HL-60/S4 (cell line): ENCODE results near the gene MMP11.

Experiments used
- in situ Hi-C: fragments of 300-500 bp; cut with MboI; formaldehyde crosslinking; loops from 2 replicates; pipeline ENCODE4 v1.14.3; 2022; ENCODE audit warnings: low sequenced_read_pairs

Gene MMP11

GRCh38 chr22:23780146-23780748 is 7.6 kb downstream of the MMP11 start:
- in situ Hi-C loops = no loop called here

- in situ Hi-C loops = no loop called here
Measured at GRCh38 chr22:23781065-23781464, 8.4 kb downstream of the MMP11 start.

- in situ Hi-C loops = no loop called here
Measured at GRCh38 chr22:23781511-23782183, 9.0 kb downstream of the MMP11 start.

GRCh38 chr22:23782252-23782651 is 9.6 kb downstream of the MMP11 start:
- in situ Hi-C loops = no loop called here

- in situ Hi-C loops = no loop called here
Measured at GRCh38 chr22:23782703-23783102, 10.1 kb downstream of the MMP11 start.

- in situ Hi-C loops = no loop called here
Measured at GRCh38 chr22:23783265-23784150, 10.9 kb downstream of the MMP11 start.

- in situ Hi-C loops = no loop called here
Measured at GRCh38 chr22:23784215-23784732, 11.6 kb downstream of the MMP11 start.

- in situ Hi-C loops = no loop called here
Measured at GRCh38 chr22:23786261-23786710, 13.6 kb downstream of the MMP11 start.

- in situ Hi-C loops = no loop called here
Measured at GRCh38 chr22:23786752-23787599, 14.3 kb downstream of the MMP11 start, which contains the start of gene SMARCB1. TSS of gene SMARCB1 (plus strand) at chr22:23786966. CDS start at chr22:23787170, 204 bp downstream.

GRCh38 chr22:23787600-23787896 is 14.9 kb downstream of the MMP11 start:
- in situ Hi-C loops = no loop called here

GRCh38 chr22:23787910-23788309 is 15.3 kb downstream of the MMP11 start:
- in situ Hi-C loops = no loop called here

GRCh38 chr22:23789121-23789520 is 16.5 kb downstream of the MMP11 start:
- in situ Hi-C loops = no loop called here

GRCh38 chr22:23789638-23790037 is 17.0 kb downstream of the MMP11 start:
- in situ Hi-C loops = no loop called here

GRCh38 chr22:23790819-23791737 is 18.4 kb downstream of the MMP11 start:
- in situ Hi-C loops = no loop called here

GRCh38 chr22:23791738-23792645 is 19.3 kb downstream of the MMP11 start:
- in situ Hi-C loops = no loop called here

GRCh38 chr22:23793326-23793725 is 20.7 kb downstream of the MMP11 start:
- in situ Hi-C loops = no loop called here

- in situ Hi-C loops = no loop called here
Measured at GRCh38 chr22:23796461-23796860, 23.8 kb downstream of the MMP11 start.
